ENCODE results near the gene RALA. TPM values are rescaled to one million over a fixed set of nuclear protein-coding genes. Genes with fewer than 3 reads are reported as not detected.
A peak's percentile ranks its signal among the peaks of the same experiment; 100 is the strongest.

RALA gene
- total RNA-seq, 4 donors from 2014 or later, result 18.3 to 29.7 (median 20.0) TPM

- Histone ChIP-seq H3K27ac (no peak overlapping the region), H3K27me3 (no peaks in the 10 kb centered on the region), H3K4me3 (replicated peaks in 1 of 3) (no peak overlapping the region), H3K4me1 (no peaks in the 10 kb centered on the region), H3K36me3 (no peaks in the 10 kb centered on the region), H3K9me3 (no peaks in the 10 kb centered on the region)
- intact Hi-C loops (cut with DNase I), result no loop called here
- no peak for TF ChIP-seq POLR2A (IDR thresholded peaks at IDR 0.05)
- DNase-seq, result no peak
- WGBS, 2 donors, result 92 to 93% methylated on average over 3 of the region's 3 CpGs
These were observed 104.0 kb downstream of the RALA start for GRCh38 chr7:39727231-39728012.

- intact Hi-C loops (cut with DNase I), result no loop called here
- 5 to 6% methylated on average over 32 to 47 of the region's 52 CpGs for WGBS, 2 donors
These were observed 109.7 kb downstream of the RALA start for GRCh38 chr7:39732837-39733804.

GRCh38 chr7:39733881-39734632 is 110.7 kb downstream of the RALA start:
- Histone ChIP-seq H3K4me1 (peaks cover 10 to 21% of the 10 kb centered on the region in 2 donors), H3K4me3 (replicated peaks in 1 of 3) (peak overlapping the region in 2 of 3 donors; percentile 33 to 43), H3K27me3 (no peaks in the 10 kb centered on the region), H3K36me3 (no peaks in the 10 kb centered on the region), H3K27ac (peak overlapping the region in 2 of 3 donors; percentile 63 to 80), H3K9me3 (no peaks in the 10 kb centered on the region)
- 33 to 40% methylated on average over 8 of the region's 8 CpGs for WGBS, 2 donors
- intact Hi-C loops (cut with DNase I), result no loop called here
- TF ChIP-seq POLR2A (IDR thresholded peaks at IDR 0.05), result no peak
- no peak for TF ChIP-seq CTCF (IDR thresholded peaks at IDR 0.05)
- no peak for DNase-seq

More at GRCh38 chr7:39732837-39733804, 109.7 kb downstream of the RALA start:
- peaks cover 10 to 21% of the 10 kb centered on the region in 2 donors for H3K4me1 ChIP-seq
- DNase-seq, result peak; percentile 94 to 96
- H3K27me3 ChIP-seq, result no peaks in the 10 kb centered on the region
- H3K27ac ChIP-seq, result peak overlapping the region in 2 of 3 donors; percentile 63 to 80
- H3K9me3 ChIP-seq, result no peaks in the 10 kb centered on the region
- TF ChIP-seq POLR2A (IDR thresholded peaks at IDR 0.05) (peak in 1 of 2 donors; percentile 22), CTCF (IDR thresholded peaks at IDR 0.05) (no peak)
- H3K4me3 ChIP-seq (replicated peaks in 1 of 3), result peak overlapping the region in 2 of 3 donors; percentile 33 to 43
- H3K36me3 ChIP-seq, result no peaks in the 10 kb centered on the region

GRCh38 chr7:39734633-39735004 is 111.2 kb downstream of the RALA start:
- H3K27me3 ChIP-seq, result no peaks in the 10 kb centered on the region
- WGBS, 2 donors, result 43 to 44% methylated on average over 2 of the region's 2 CpGs
- intact Hi-C loops (cut with DNase I), result no loop called here
- H3K4me1 ChIP-seq, result peaks cover 10 to 21% of the 10 kb centered on the region in 2 donors
- no peaks in the 10 kb centered on the region for H3K9me3 ChIP-seq
- DNase-seq, result no peak
- no peak overlapping the region for H3K27ac ChIP-seq
- H3K4me3 ChIP-seq (replicated peaks in 1 of 3), result no peak overlapping the region
- TF ChIP-seq POLR2A (IDR thresholded peaks at IDR 0.05) (no peak), CTCF (IDR thresholded peaks at IDR 0.05) (no peak)
- no peaks in the 10 kb centered on the region for H3K36me3 ChIP-seq

GRCh38 chr7:39735903-39736302 is 112.5 kb downstream of the RALA start:
- WGBS, 2 donors, result 77 to 78% methylated on average over 4 of the region's 4 CpGs
- intact Hi-C loops (cut with DNase I), result no loop called here
- Histone ChIP-seq H3K27ac (no peak overlapping the region), H3K36me3 (no peaks in the 10 kb centered on the region), H3K9me3 (no peaks in the 10 kb centered on the region), H3K4me3 (replicated peaks in 1 of 3) (no peak overlapping the region), H3K27me3 (no peaks in the 10 kb centered on the region), H3K4me1 (peaks cover 10 to 21% of the 10 kb centered on the region in 2 donors)
- no peak for DNase-seq
- TF ChIP-seq POLR2A (IDR thresholded peaks at IDR 0.05) (no peak), CTCF (IDR thresholded peaks at IDR 0.05) (no peak)

Measured in thyroid gland (tissue), 4 donors.